Panc1 (cell line): ENCODE measurements around the gene WDR6. TPM values are rescaled to one million over a fixed set of nuclear protein-coding genes. Genes with fewer than 3 reads are reported as not detected.

Experiments used
- ATAC-seq: fragments of 200-7000 bp; cut with Tn5 transposase; 2 replicates; pipeline ENCODE4 v1.9.1; 2020; ENCODE audit warnings: mild to moderate bottlenecking, moderate library complexity
- BruUV-seq: library from RNA; stranded (reverse); fragments of 400-500 nt; replicated peaks from 2 replicates; lab custom pipeline; 2021; lab: Mats Ljungman, UMichigan
- CTCF ChIA-PET: fragments of 300-600 bp; sonication (Branson Sonifier 250); formaldehyde crosslinking; loops from one replicate; lab custom pipeline; 2022; ENCODE audit warnings: antibody characterized with exemption; lab: Charles Lee
- POLR2A ChIA-PET: fragments of 300-600 bp; sonication (Branson Sonifier 250); formaldehyde crosslinking; loops from one replicate; lab custom pipeline; 2022; ENCODE audit warnings: antibody characterized with exemption; lab: Charles Lee
- DNase-seq: peaks from one replicate; pipeline ENCODE4 v3.0.0-alpha.2; 2010; ENCODE audit warnings: low read depth, low spot score
- H3K27ac ChIP-seq: 2 replicates; pipeline ENCODE4 v1.5.1; 2011; ENCODE audit warnings: mild to moderate bottlenecking, low read length, inconsistent platforms
- H3K27me3 ChIP-seq: fragments of 200-500 bp; sonication (Bioruptor generic); 2 replicates; pipeline ENCODE4 v1.6.0; 2014; ENCODE audit warnings: low read length, inconsistent platforms; ENCODE audit not compliant: control insufficient read depth, insufficient read depth
- H3K36me3 ChIP-seq: fragments of 200-500 bp; sonication (Bioruptor generic); 2 replicates; pipeline ENCODE4 v1.5.1; 2014; ENCODE audit warnings: inconsistent platforms, mild to moderate bottlenecking, low read length, moderate library complexity; ENCODE audit not compliant: control insufficient read depth, insufficient read depth
- H3K4me1 ChIP-seq: 2 replicates; pipeline ENCODE4 v1.5.1; 2011; ENCODE audit warnings: inconsistent platforms, mild to moderate bottlenecking, low read length, moderate library complexity; ENCODE audit not compliant: control insufficient read depth, insufficient read depth
- H3K4me3 ChIP-seq, 2 experiments: 2 replicates each; pipeline ENCODE4 v1.5.1; 2011 to 2012; ENCODE audit warnings: low read depth in 2 of 2, low read length in 2 of 2, mild to moderate bottlenecking in 2 of 2, inconsistent platforms in 1 of 2, moderate library complexity in 1 of 2
- H3K9me3 ChIP-seq: fragments of 200-500 bp; sonication (Bioruptor generic); 2 replicates; pipeline ENCODE4 v1.5.1; 2014; ENCODE audit warnings: low read depth, mild to moderate bottlenecking, inconsistent platforms, low read length, moderate library complexity; ENCODE audit not compliant: control insufficient read depth, insufficient read depth
- CTCF ChIP-seq: fragments of 450-650 bp; IDR thresholded peaks from 2 replicates; pipeline ENCODE4 v1.5.1; 2017; ENCODE audit warnings: mild to moderate bottlenecking
- POLR2AphosphoS5 ChIP-seq: IDR thresholded peaks from 2 replicates; pipeline ENCODE4 v1.6.1; 2012; ENCODE audit warnings: mild to moderate bottlenecking, low read depth, low read length, moderate library complexity
- REST ChIP-seq, 2 experiments: IDR thresholded peaks; 2 replicates each; pipeline ENCODE4 v1.6.1; 2011 to 2012; ENCODE audit warnings: low read depth in 2 of 2, control low read depth in 1 of 2, low read length in 1 of 2, mild to moderate bottlenecking in 1 of 2, moderate library complexity in 1 of 2; ENCODE audit not compliant: insufficient read depth in 1 of 2
- SIN3A ChIP-seq: IDR thresholded peaks from 2 replicates; pipeline ENCODE4 v1.6.1; 2012; ENCODE audit warnings: low read depth, mild to moderate bottlenecking, low read length, moderate library complexity, borderline replicate concordance; ENCODE audit not compliant: insufficient read depth
- TCF7L2 ChIP-seq: IDR thresholded peaks from 2 replicates; pipeline ENCODE4 v1.6.1; 2011; ENCODE audit warnings: mild to moderate bottlenecking, low read depth, low read length, inconsistent platforms
- in situ Hi-C: cut with HindIII; loops from 2 replicates; pipeline ENCODE4 v1.10.0; 2016; ENCODE audit warnings: low sequenced_read_pairs, low pct_unique_long_range_greater_than_20kb
- intact Hi-C: fragments of 100-400 bp; cut with micrococcal nuclease; formaldehyde crosslinking; loops from one replicate; pipeline ENCODE4 v1.10.0; 2022; ENCODE audit not compliant: unreplicated experiment
- total RNA-seq: library from RNA; stranded (reverse); gene quantifications from one replicate; pipeline ENCODE4 v1.2.1, GENCODE V29; 2021; ENCODE audit not compliant: unreplicated experiment

WDR6 gene
- total RNA-seq, 1 experiment from 2014 or later = 142 TPM

DNA sequence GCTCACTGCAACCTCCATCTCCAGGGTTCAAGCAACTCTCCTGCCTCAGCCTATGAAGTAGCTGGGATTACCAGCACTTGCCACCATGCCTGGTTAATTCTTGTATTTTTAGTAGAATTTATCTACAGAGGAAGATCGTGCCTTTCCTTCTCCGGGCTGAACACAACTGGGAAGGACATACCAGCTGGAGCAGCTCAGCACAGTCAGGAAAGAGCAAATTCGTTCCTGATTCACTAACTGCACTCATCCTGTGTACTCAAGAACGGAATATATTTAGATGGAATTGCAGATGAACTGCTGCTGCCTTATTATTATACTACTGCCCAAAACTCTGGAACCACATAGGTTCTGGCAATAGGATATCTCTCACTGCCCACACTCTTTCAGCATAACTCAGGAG lies 44.3 kb upstream of the WDR6 start:
- BruUV-seq = no TSS peak
- H3K4me1 ChIP-seq = no peaks in the 10 kb centered on the region

GRCh38 chr3:48963591-48963990 lies 43.6 kb upstream of the WDR6 start:
- BruUV-seq = no TSS peak
- Histone ChIP-seq H3K27ac (no peak overlapping the region), H3K4me3 (no peak overlapping the region), H3K36me3 (peaks cover 10% of the 10 kb centered on the region), H3K4me1 (no peaks in the 10 kb centered on the region), H3K9me3 (no peaks in the 10 kb centered on the region), H3K27me3 (no peaks in the 10 kb centered on the region)
- ChIA-PET CTCF (no interaction called here), POLR2A (no interaction called here)
- in situ Hi-C loops (no loop called here), intact Hi-C loops (no loop called here)
- no peak for DNase-seq
- TF ChIP-seq TCF7L2 (no peak), CTCF (no peak), REST (IDR thresholded peaks at IDR 0.05; ENCODE audit: insufficient read depth in 1 of 2, low read depth in 2 of 2, low read length in 1 of 2) (no peak), POLR2AphosphoS5 (no peak), SIN3A (no peak)
- no peak for ATAC-seq

More for the DNA sequence above, 44.3 kb upstream of the WDR6 start:
- ATAC-seq = no peak
- no peak for DNase-seq
- Histone ChIP-seq H3K4me3 (no peak overlapping the region), H3K27me3 (no peaks in the 10 kb centered on the region), H3K27ac (no peak overlapping the region), H3K9me3 (no peaks in the 10 kb centered on the region), H3K36me3 (peaks cover 10% of the 10 kb centered on the region)
- intact Hi-C loops (no loop called here), in situ Hi-C loops (no loop called here)
- CTCF ChIA-PET = no interaction called here
- TF ChIP-seq POLR2AphosphoS5 = no peak
- TF ChIP-seq REST (IDR thresholded peaks at IDR 0.05; ENCODE audit: insufficient read depth in 1 of 2, low read depth in 2 of 2, low read length in 1 of 2) = no peak
- no peak for TF ChIP-seq SIN3A
- TF ChIP-seq CTCF = no peak
- no peak for TF ChIP-seq TCF7L2
- POLR2A ChIA-PET = no interaction called here
